Stimulated activated CD4-positive, alpha-beta T cell treated with anti-CD3 and anti-CD28 coated beads, Interleukin-1b, Interleukin-23, amount 100 ng/mL, for 4 hours (primary cell): ENCODE results near the gene CAMK2D.
"Not testable (repeated sequence)": the region's sequence is repeated elsewhere in the genome, so short reads cannot be mapped to it uniquely, and the experiment has no call there.

ENCODE experiments used
- DNase-seq, 2 donors: peaks; one replicate each; pipeline ENCODE4 v3.0.0-alpha.2; 2020; ENCODE audit warnings: low read depth in 2 of 2

CAMK2D gene

GRCh38 chr4:113761620-113762185, at the start of gene CAMK2D:
TSS of gene CAMK2D (minus strand) at chr4:113761738. CDS start at chr4:113761068, 670 bp downstream.
- DNase-seq = peak; percentile 79 to 83

- DNase-seq = no peak
Measured at GRCh38 chr4:113810906-113811305, 49.4 kb upstream of the CAMK2D start.

- no peak for DNase-seq
Measured at GRCh38 chr4:113809311-113809710, 47.8 kb upstream of the CAMK2D start.

GRCh38 chr4:113806850-113807249, 45.3 kb upstream of the CAMK2D start:
- no peak for DNase-seq

GRCh38 chr4:113801882-113802281, 40.3 kb upstream of the CAMK2D start:
- DNase-seq = no peak

GRCh38 chr4:113796381-113796780, 34.8 kb upstream of the CAMK2D start:
- not testable (repeated sequence) for DNase-seq

GRCh38 chr4:113790478-113790877, 28.9 kb upstream of the CAMK2D start:
- DNase-seq = no peak

- no peak for DNase-seq
Measured at GRCh38 chr4:113788888-113789287, 27.4 kb upstream of the CAMK2D start.

GRCh38 chr4:113785781-113786180, 24.2 kb upstream of the CAMK2D start:
- DNase-seq = no peak

GRCh38 chr4:113784497-113785250, 23.1 kb upstream of the CAMK2D start:
- no peak for DNase-seq

- DNase-seq = no peak
Measured at GRCh38 chr4:113783701-113784100, 22.2 kb upstream of the CAMK2D start.

GRCh38 chr4:113783289-113783688, 21.8 kb upstream of the CAMK2D start:
- DNase-seq = no peak

GRCh38 chr4:113781439-113782040, 20.0 kb upstream of the CAMK2D start:
- no peak for DNase-seq

- no peak for DNase-seq
Measured at GRCh38 chr4:113776679-113777078, 15.1 kb upstream of the CAMK2D start.

- no peak for DNase-seq
Measured at GRCh38 chr4:113776016-113776415, 14.5 kb upstream of the CAMK2D start.

- no peak for DNase-seq
Measured at GRCh38 chr4:113773756-113774155, 12.2 kb upstream of the CAMK2D start.

- no peak for DNase-seq
Measured at GRCh38 chr4:113773014-113773413, 11.5 kb upstream of the CAMK2D start.

GRCh38 chr4:113772319-113772718, 10.8 kb upstream of the CAMK2D start:
- DNase-seq = no peak

GRCh38 chr4:113769744-113770143, 8.2 kb upstream of the CAMK2D start:
- no peak for DNase-seq

- DNase-seq = no peak
Measured at GRCh38 chr4:113768952-113769351, 7.4 kb upstream of the CAMK2D start.

- no peak for DNase-seq
Measured at GRCh38 chr4:113766882-113767281, 5.3 kb upstream of the CAMK2D start.

GRCh38 chr4:113764720-113765264, 3.3 kb upstream of the CAMK2D start:
- no peak for DNase-seq

GRCh38 chr4:113763923-113764322, 2.4 kb upstream of the CAMK2D start:
- not testable (repeated sequence) for DNase-seq
